Astrocyte of the cerebellum (primary cell): ENCODE results near the gene NR2F6.

ENCODE experiments used
- DNase-seq: peaks from one replicate; pipeline ENCODE4 v3.0.0-alpha.2; 2011; ENCODE audit warnings: low read depth
- H3K4me3 ChIP-seq: 2 replicates; pipeline ENCODE4 v1.5.1; 2011; ENCODE audit warnings: mild to moderate bottlenecking, low read depth, low read length, moderate library complexity
- CTCF ChIP-seq: IDR thresholded peaks from 2 replicates; pipeline ENCODE4 v1.5.1; 2012; ENCODE audit warnings: low read length, low read depth, moderate library complexity, mild to moderate bottlenecking; ENCODE audit errors: missing control alignments
- in situ Hi-C: cut with HindIII; loops from 2 replicates; pipeline ENCODE4 v1.10.0; 2017; ENCODE audit warnings: low sequenced_read_pairs

The NR2F6 gene

GRCh38 chr19:17264641-17264979, 18.9 kb upstream of the NR2F6 start, which contains the start of gene USHBP1:
Gene USHBP1 (minus strand): TSS chr19:17264745. CDS start chr19:17264299, 446 bp downstream.
- no peak within 1 kb of the TSS for H3K4me3 ChIP-seq
- in situ Hi-C loops: no loop called here
- no peak for DNase-seq

GRCh38 chr19:17263712-17264640, 18.3 kb upstream of the NR2F6 start:
- no peak overlapping the region for H3K4me3 ChIP-seq
- TF ChIP-seq CTCF: no peak
- no peak for DNase-seq
- in situ Hi-C loops: no loop called here

More at GRCh38 chr19:17264641-17264979, 18.9 kb upstream of the NR2F6 start, which contains the start of gene USHBP1:
- TF ChIP-seq CTCF: no peak

- no peak overlapping the region for H3K4me3 ChIP-seq
- in situ Hi-C loops: no loop called here
- TF ChIP-seq CTCF: no peak
These were observed 16.8 kb upstream of the NR2F6 start for GRCh38 chr19:17262557-17262956.

GRCh38 chr19:17260842-17261325, 15.2 kb upstream of the NR2F6 start:
- in situ Hi-C loops: no loop called here
- H3K4me3 ChIP-seq: no peak overlapping the region
- peak; percentile 36 for DNase-seq
- TF ChIP-seq CTCF: peak; percentile 82

More at GRCh38 chr19:17262557-17262956, 16.8 kb upstream of the NR2F6 start:
- DNase-seq: no peak

- in situ Hi-C loops: no loop called here
- no peak for DNase-seq
- no peak overlapping the region for H3K4me3 ChIP-seq
- TF ChIP-seq CTCF: no peak
These were observed 14.2 kb upstream of the NR2F6 start for GRCh38 chr19:17259934-17260333.

GRCh38 chr19:17259118-17259780, 13.5 kb upstream of the NR2F6 start:
- TF ChIP-seq CTCF: no peak
- no peak overlapping the region for H3K4me3 ChIP-seq
- in situ Hi-C loops: no loop called here
- DNase-seq: no peak
